GM12878 (cell line): ENCODE data around the gene CLEC12A. TPM values are rescaled to one million over a fixed set of nuclear protein-coding genes. Genes with fewer than 3 reads are reported as not detected.

ENCODE experiments used
- ATAC-seq: fragments of 200-7000 bp; cut with Tn5 transposase; 3 replicates; pipeline ENCODE4 v1.9.1; 2020; ENCODE audit warnings: mild to moderate bottlenecking, moderate library complexity
- BruUV-seq: library from RNA; stranded (reverse); fragments of 400-500 nt; replicated peaks from 2 replicates; lab custom pipeline; 2021; lab: Mats Ljungman, UMichigan
- CTCF ChIA-PET: fragments of 300-600 bp; sonication (Branson Sonifier 250); formaldehyde crosslinking; extraction: SDS; loops from one replicate; lab custom pipeline; 2021; ENCODE audit warnings: inconsistent platforms; lab: Yijun Ruan, JAX
- POLR2A ChIA-PET: fragments of 350-600 bp; formaldehyde crosslinking; extraction: SDS; loops from one replicate; lab custom pipeline; 2021; ENCODE audit warnings: inconsistent platforms; lab: Charles Lee
- RAD21 ChIA-PET: fragments of 300-600 bp; sonication (Branson Sonifier 250); formaldehyde crosslinking; loops from one replicate; lab custom pipeline; 2023; ENCODE audit warnings: antibody characterized with exemption; ENCODE audit not compliant: unreplicated experiment; lab: Charles Lee
- SMC1A ChIA-PET: fragments of 300-600 bp; sonication (Branson Sonifier 250); formaldehyde crosslinking; loops from one replicate; lab custom pipeline; 2023; ENCODE audit not compliant: unreplicated experiment, uncharacterized antibody; lab: Charles Lee
- DNase-seq: peaks from one replicate; pipeline ENCODE4 v3.0.0-alpha.2; 2011; ENCODE audit warnings: low read depth, low spot score
- FAIRE-seq: peaks from 3 replicates; lab custom pipeline; 2011; peaks lifted over from hg19 to GRCh38; lab: Jason Lieb, UNC
- H2AFZ ChIP-seq: 2 replicates; pipeline ENCODE4 v1.6.0; 2011; ENCODE audit warnings: low read depth, low read length, control low read depth; ENCODE audit not compliant: control insufficient read depth
- H3K27ac ChIP-seq: 2 replicates; pipeline ENCODE4 v1.5.1; 2011; ENCODE audit warnings: control low read depth; ENCODE audit not compliant: control insufficient read depth, insufficient read depth
- H3K27me3 ChIP-seq, 2 experiments: replicated peaks in 1 of 2; 2 replicates each; pipeline versions ENCODE4 v1.6.0 to v1.6.1; 2011; ENCODE audit warnings: low read length in 1 of 2; ENCODE audit not compliant: control insufficient read depth in 2 of 2, insufficient read depth in 2 of 2
- H3K36me3 ChIP-seq, 2 experiments: 2 replicates each; pipeline ENCODE4 v1.5.1; 2011; ENCODE audit warnings: low read length in 1 of 2; ENCODE audit not compliant: control insufficient read depth in 2 of 2, insufficient read depth in 2 of 2
- H3K4me1 ChIP-seq: 2 replicates; pipeline ENCODE4 v1.6.1; 2011; ENCODE audit warnings: mild to moderate bottlenecking, low read length, moderate library complexity, mixed read lengths; ENCODE audit not compliant: control insufficient read depth, insufficient read depth
- H3K4me2 ChIP-seq: 2 replicates; pipeline ENCODE4 v1.6.0; 2011; ENCODE audit warnings: control low read depth; ENCODE audit not compliant: control insufficient read depth, insufficient read depth
- H3K4me3 ChIP-seq: fragments of 200-600 bp; sonication (generic); 2 replicates; pipeline ENCODE4 v1.5.1; 2016
- H3K79me2 ChIP-seq: 2 replicates; pipeline ENCODE4 v1.6.0; 2011; ENCODE audit warnings: low read length; ENCODE audit not compliant: control insufficient read depth, insufficient read depth
- H3K9ac ChIP-seq: 2 replicates; pipeline ENCODE4 v1.8.0; 2011; ENCODE audit warnings: low read length, control low read depth, mixed read lengths; ENCODE audit not compliant: control insufficient read depth, insufficient read depth
- H3K9me3 ChIP-seq: replicated peaks from 3 replicates; pipeline ENCODE4 v1.5.1; 2011; ENCODE audit warnings: mild to moderate bottlenecking, low read length; ENCODE audit not compliant: control insufficient read depth, insufficient read depth
- H4K20me1 ChIP-seq: 2 replicates; pipeline ENCODE4 v1.6.0; 2011; ENCODE audit not compliant: control insufficient read depth, insufficient read depth
- CUX1 ChIP-seq: IDR thresholded peaks from 2 replicates; pipeline ENCODE4 v1.6.1; 2012; ENCODE audit warnings: improper control_type of control experiment, low read depth, low read length; ENCODE audit not compliant: insufficient replicate concordance
- EED ChIP-seq: sonication (generic); IDR thresholded peaks from 2 replicates; pipeline ENCODE4 v1.6.1; 2016; ENCODE audit warnings: antibody characterized with exemption, low read depth
- EGR1 ChIP-seq, 2 experiments: IDR thresholded peaks; 1 replicate in 1 of 2; 2 replicates in 1 of 2; pipeline ENCODE4 v1.6.1; 2011 to 2012; ENCODE audit warnings: low read depth in 2 of 2, low read length in 2 of 2, borderline replicate concordance in 1 of 2, mild to moderate bottlenecking in 1 of 2, moderate library complexity in 1 of 2
- ELK1 ChIP-seq: IDR thresholded peaks from 2 replicates; pipeline ENCODE4 v1.6.1; 2012; ENCODE audit warnings: low read depth, low read length, improper control_type of control experiment
- ETV6 ChIP-seq, 2 experiments: fragments of 450-650 bp in 1 of 2; IDR thresholded peaks in 1 of 2; conservative IDR thresholded peaks in 1 of 2; 2 replicates each; pipeline ENCODE4 v1.6.1; 2014; ENCODE audit warnings: antibody characterized with exemption in 1 of 2, borderline replicate concordance in 1 of 2, low read depth in 1 of 2, mild to moderate bottlenecking in 1 of 2, moderate library complexity in 1 of 2
- FOXM1 ChIP-seq: IDR thresholded peaks from 2 replicates; pipeline ENCODE4 v1.6.1; 2012; ENCODE audit warnings: low read depth, mild to moderate bottlenecking, inconsistent platforms, low read length, moderate library complexity
- HDGF ChIP-seq: fragments of 450-650 bp; IDR thresholded peaks from 2 replicates; pipeline ENCODE4 v1.6.1; 2016; ENCODE audit warnings: antibody characterized with exemption
- MTA2 ChIP-seq: fragments of 450-650 bp; IDR thresholded peaks from 2 replicates; pipeline ENCODE4 v1.6.1; 2016; ENCODE audit warnings: low read depth, mild to moderate bottlenecking, moderate library complexity
- PAX8 ChIP-seq: fragments of 450-650 bp; IDR thresholded peaks from 2 replicates; pipeline ENCODE4 v1.6.1; 2017; ENCODE audit warnings: mild to moderate bottlenecking, moderate library complexity
- ZZZ3 ChIP-seq: IDR thresholded peaks from 2 replicates; pipeline ENCODE4 v1.6.1; 2011; ENCODE audit warnings: low read depth; ENCODE audit not compliant: control insufficient read depth, insufficient read length
- WGBS: methylation state at CpG from one replicate; pipeline ENCODE4 v1.1.6; 2016; ENCODE audit warnings: low lambda C conversion rate; ENCODE audit not compliant: insufficient replicate concordance, insufficient coverage; ENCODE audit errors: missing lambda C conversion rate; 5-methylcytosine and 5-hydroxymethylcytosine counted together
- in situ Hi-C: fragments of 300-500 bp; cut with MboI; formaldehyde crosslinking; loops from 9 replicates; pipeline ENCODE4 v1.14.3; 2018; ENCODE audit warnings: mixed read lengths
- intact Hi-C: fragments of 100-400 bp; cut with micrococcal nuclease; formaldehyde crosslinking; loops from one replicate; pipeline ENCODE4 v1.14.2; 2022; ENCODE audit not compliant: unreplicated experiment
- polyA plus RNA-seq, 11 experiments: library from polyadenylated mRNA; depleted of rRNA in 4 of 11; unstranded in 6 of 11; stranded (reverse) in 5 of 11; fragments of >200 nt; fragmentation: Nextera tagmentation in 4 of 11; fragmentation: Illumina TruSeq in 1 of 11; extraction: Ambion mirVana in 4 of 11; extraction: Trizol in 1 of 11; gene quantifications; 1 replicate in 1 of 11; 2 replicates in 10 of 11; pipeline versions ENCODE4 v1.2.1 to v1.2.3, GENCODE V29; 2011 to 2016; ENCODE audit warnings: inconsistent platforms in 2 of 11, missing spikeins in 2 of 11, low read depth in 1 of 11
- total RNA-seq, 4 experiments: library from RNA; depleted of rRNA in 3 of 4; stranded (reverse); fragments of >200 nt in 3 of 4; fragmentation: Illumina TruSeq in 1 of 4; extraction: Trizol in 1 of 4; gene quantifications; 2 replicates each; pipeline versions ENCODE4 v1.2.1 to v1.2.3, GENCODE V29; 2013 to 2021

The CLEC12A gene
- total and polyA plus RNA-seq, 10 of the 15 experiments (the other 5 are each of a cell fraction or from before 2014, with no cell fraction given): 0.07 to 0.21 TPM; not detected in 8

GRCh38 chr12:9980126-9980525 is 8.9 kb downstream of the CLEC12A start:
- Histone ChIP-seq H3K9me3 (peaks cover 8% of the 10 kb centered on the region; the same call in 1 of the 3 replicates), H3K4me1 (no peaks in the 10 kb centered on the region), H3K36me3 (no peaks in the 10 kb centered on the region), H4K20me1 (no peaks in the 10 kb centered on the region), H3K79me2 (no peaks in the 10 kb centered on the region), H3K4me3 (no peak overlapping the region), H3K27me3 (peaks cover 0 to 2% of the 10 kb centered on the region in 2 experiments; a peak in 1 of 4 replicates), H3K27ac (no peak overlapping the region), H3K4me2 (no peak overlapping the region), H3K9ac (no peak overlapping the region), H2AFZ (no peak overlapping the region)
- in situ Hi-C loops: no loop called here
- no peak for FAIRE-seq
- no peak for ATAC-seq
- no TSS peak for BruUV-seq
- WGBS: 0% methylated on average over 2 of the region's 3 CpGs
- intact Hi-C loops: no loop called here
- no peak for TF ChIP-seq EED
- TF ChIP-seq MTA2: no peak
- no peak for TF ChIP-seq ELK1
- no peak for TF ChIP-seq PAX8
- CTCF ChIA-PET: no interaction called here
- SMC1A ChIA-PET: no interaction called here
- POLR2A ChIA-PET: no interaction called here
- RAD21 ChIA-PET: no interaction called here
- no peak for DNase-seq

GRCh38 chr12:9991876-9992275 is 20.7 kb downstream of the CLEC12A start:
- Histone ChIP-seq H2AFZ (no peak overlapping the region), H3K4me1 (no peaks in the 10 kb centered on the region), H3K27ac (no peak overlapping the region), H3K36me3 (no peaks in the 10 kb centered on the region), H3K9ac (no peak overlapping the region), H4K20me1 (no peaks in the 10 kb centered on the region), H3K27me3 (no peaks in the 10 kb centered on the region; a peak in 1 of 4 replicates), H3K9me3 (no peaks in the 10 kb centered on the region), H3K79me2 (no peaks in the 10 kb centered on the region), H3K4me2 (no peak overlapping the region), H3K4me3 (no peak overlapping the region)
- in situ Hi-C loops (no loop called here), intact Hi-C loops (no loop called here)
- BruUV-seq: no TSS peak
- ATAC-seq: no peak
- RAD21 ChIA-PET: no interaction called here
- SMC1A ChIA-PET: no interaction called here
- FAIRE-seq: no peak
- 28% methylated on average over 3 of the region's 3 CpGs for WGBS
- no peak for DNase-seq
- POLR2A ChIA-PET: no interaction called here
- CTCF ChIA-PET: no interaction called here
- TF ChIP-seq ETV6 (conservative IDR thresholded peaks at IDR 0.05 in 1 of 2, IDR thresholded peaks at IDR 0.05 in 1 of 2; ENCODE audit: borderline replicate concordance in 1 of 2, low read depth in 1 of 2) (no peak), EGR1 (IDR thresholded peaks at IDR 0.05; ENCODE audit: borderline replicate concordance in 1 of 2, low read depth in 2 of 2, low read length in 2 of 2) (no peak), HDGF (no peak), FOXM1 (no peak), CUX1 (no peak), ZZZ3 (no peak)
